ENCODE results near the gene CRHR1. TPM values are rescaled to one million over a fixed set of nuclear protein-coding genes. Genes with fewer than 3 reads are reported as not detected.

The CRHR1 gene
- total and polyA plus RNA-seq, 10 of the 15 experiments (the other 5 are each of a cell fraction or from before 2014, with no cell fraction given), result 0.08 TPM; not detected in 9

DNA sequence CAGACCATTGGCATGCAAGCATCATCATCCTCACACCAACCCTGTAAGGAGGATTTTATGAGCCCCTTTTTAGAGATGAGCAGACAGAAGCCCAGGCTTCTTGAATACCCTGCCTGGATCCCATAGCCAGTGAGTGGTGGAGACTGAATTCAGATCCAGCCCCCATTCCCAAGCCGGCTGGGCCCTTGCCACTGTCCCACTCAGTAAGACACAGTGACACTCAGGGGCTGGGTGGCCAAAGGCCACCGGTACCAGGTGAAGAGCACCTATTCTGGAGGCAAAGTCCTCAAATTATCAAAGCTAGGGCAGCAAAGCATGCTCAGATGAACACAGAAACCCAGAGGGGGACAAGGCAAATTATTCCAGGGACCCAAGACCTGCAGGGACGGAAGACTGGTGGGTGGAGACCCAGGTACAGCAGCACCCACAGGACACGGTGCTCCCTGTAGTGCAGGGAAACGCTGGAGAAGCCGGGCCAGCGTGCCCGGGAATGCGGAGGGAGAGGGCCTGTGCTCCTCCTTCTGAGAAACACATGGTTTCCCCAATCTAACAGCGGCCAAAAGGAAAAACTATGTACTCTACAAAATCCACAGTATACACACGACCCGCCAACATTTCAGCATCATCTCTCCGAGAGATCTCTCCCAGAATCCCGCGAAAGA lies 33.2 kb upstream of the CRHR1 start:
- peaks cover 0 to 4% of the 10 kb centered on the region in 2 experiments; a peak in 2 of 4 replicates for H3K27me3 ChIP-seq (replicated peaks in 1 of 2; ENCODE audit: control insufficient read depth in 2 of 2, insufficient read depth in 2 of 2, low read length in 1 of 2)
- in situ Hi-C loops (cut with MboI), result no loop called here
- H3K9me3 ChIP-seq (replicated peaks; ENCODE audit: control insufficient read depth, insufficient read depth, low read length), result no peaks in the 10 kb centered on the region
- H3K9ac ChIP-seq (ENCODE audit: control insufficient read depth, insufficient read depth, low read length), result no peak overlapping the region
- RAD21 ChIA-PET (ENCODE audit: unreplicated experiment), result no interaction called here
- ATAC-seq (no peak), DNase-seq (ENCODE audit: low read depth, low spot score) (no peak), FAIRE-seq (no peak)
- no peaks in the 10 kb centered on the region for H3K79me2 ChIP-seq (ENCODE audit: control insufficient read depth, insufficient read depth, low read length)
- CTCF ChIA-PET, result no interaction called here
- 46% methylated on average over 15 of the region's 15 CpGs for WGBS (ENCODE audit: insufficient coverage, insufficient replicate concordance, low lambda C conversion rate, missing lambda C conversion rate)
- no TSS peak for BruUV-seq (replicated peaks)
- no peak overlapping the region for H3K4me3 ChIP-seq
- intact Hi-C loops (cut with micrococcal nuclease; ENCODE audit: unreplicated experiment), result loop anchor here (1.0 kb wide), 1 partner anchor 11 kb away; no protein-coding TSS in a partner anchor
- no peaks in the 10 kb centered on the region for H3K36me3 ChIP-seq (ENCODE audit: control insufficient read depth in 2 of 2, insufficient read depth in 2 of 2, low read length in 1 of 2)
- no peak overlapping the region for H2AFZ ChIP-seq (ENCODE audit: control insufficient read depth, low read depth, low read length)
- H3K4me2 ChIP-seq (ENCODE audit: control insufficient read depth, insufficient read depth), result no peak overlapping the region
- H3K27ac ChIP-seq (ENCODE audit: control insufficient read depth, insufficient read depth), result no peak overlapping the region
- no peaks in the 10 kb centered on the region for H4K20me1 ChIP-seq (ENCODE audit: control insufficient read depth, insufficient read depth)
- POLR2A ChIA-PET, result no interaction called here
- no peaks in the 10 kb centered on the region for H3K4me1 ChIP-seq (ENCODE audit: control insufficient read depth, insufficient read depth, low read length)
- SMC1A ChIA-PET (ENCODE audit: uncharacterized antibody, unreplicated experiment), result no interaction called here
- TF ChIP-seq IRF4 (IDR thresholded peaks at IDR 0.05; ENCODE audit: low read depth, low read length) (no peak), ZBED1 (IDR thresholded peaks at IDR 0.05; ENCODE audit: borderline replicate concordance) (no peak), CREB1 (IDR thresholded peaks at IDR 0.05; ENCODE audit: low read depth) (no peak), BMI1 (IDR thresholded peaks at IDR 0.05; ENCODE audit: borderline replicate concordance) (no peak), SP1 (IDR thresholded peaks at IDR 0.05; ENCODE audit: low read depth, low read length) (no peak)
- TF ChIP-seq, protein P1, sequence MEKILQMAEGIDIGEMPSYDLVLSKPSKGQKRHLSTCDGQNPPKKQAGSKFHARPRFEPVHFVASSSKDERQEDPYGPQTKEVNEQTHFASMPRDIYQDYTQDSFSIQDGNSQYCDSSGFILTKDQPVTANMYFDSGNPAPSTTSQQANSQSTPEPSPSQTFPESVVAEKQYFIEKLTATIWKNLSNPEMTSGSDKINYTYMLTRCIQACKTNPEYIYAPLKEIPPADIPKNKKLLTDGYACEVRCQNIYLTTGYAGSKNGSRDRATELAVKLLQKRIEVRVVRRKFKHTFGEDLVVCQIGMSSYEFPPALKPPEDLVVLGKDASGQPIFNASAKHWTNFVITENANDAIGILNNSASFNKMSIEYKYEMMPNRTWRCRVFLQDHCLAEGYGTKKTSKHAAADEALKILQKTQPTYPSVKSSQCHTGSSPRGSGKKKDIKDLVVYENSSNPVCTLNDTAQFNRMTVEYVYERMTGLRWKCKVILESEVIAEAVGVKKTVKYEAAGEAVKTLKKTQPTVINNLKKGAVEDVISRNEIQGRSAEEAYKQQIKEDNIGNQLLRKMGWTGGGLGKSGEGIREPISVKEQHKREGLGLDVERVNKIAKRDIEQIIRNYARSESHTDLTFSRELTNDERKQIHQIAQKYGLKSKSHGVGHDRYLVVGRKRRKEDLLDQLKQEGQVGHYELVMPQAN (conservative IDR thresholded peaks at IDR 0.05), result no peak
- TF ChIP-seq, protein P2, sequence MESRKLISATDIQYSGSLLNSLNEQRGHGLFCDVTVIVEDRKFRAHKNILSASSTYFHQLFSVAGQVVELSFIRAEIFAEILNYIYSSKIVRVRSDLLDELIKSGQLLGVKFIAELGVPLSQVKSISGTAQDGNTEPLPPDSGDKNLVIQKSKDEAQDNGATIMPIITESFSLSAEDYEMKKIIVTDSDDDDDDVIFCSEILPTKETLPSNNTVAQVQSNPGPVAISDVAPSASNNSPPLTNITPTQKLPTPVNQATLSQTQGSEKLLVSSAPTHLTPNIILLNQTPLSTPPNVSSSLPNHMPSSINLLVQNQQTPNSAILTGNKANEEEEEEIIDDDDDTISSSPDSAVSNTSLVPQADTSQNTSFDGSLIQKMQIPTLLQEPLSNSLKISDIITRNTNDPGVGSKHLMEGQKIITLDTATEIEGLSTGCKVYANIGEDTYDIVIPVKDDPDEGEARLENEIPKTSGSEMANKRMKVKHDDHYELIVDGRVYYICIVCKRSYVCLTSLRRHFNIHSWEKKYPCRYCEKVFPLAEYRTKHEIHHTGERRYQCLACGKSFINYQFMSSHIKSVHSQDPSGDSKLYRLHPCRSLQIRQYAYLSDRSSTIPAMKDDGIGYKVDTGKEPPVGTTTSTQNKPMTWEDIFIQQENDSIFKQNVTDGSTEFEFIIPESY (IDR thresholded peaks at IDR 0.05), result no peak
- TF ChIP-seq, protein P3, sequence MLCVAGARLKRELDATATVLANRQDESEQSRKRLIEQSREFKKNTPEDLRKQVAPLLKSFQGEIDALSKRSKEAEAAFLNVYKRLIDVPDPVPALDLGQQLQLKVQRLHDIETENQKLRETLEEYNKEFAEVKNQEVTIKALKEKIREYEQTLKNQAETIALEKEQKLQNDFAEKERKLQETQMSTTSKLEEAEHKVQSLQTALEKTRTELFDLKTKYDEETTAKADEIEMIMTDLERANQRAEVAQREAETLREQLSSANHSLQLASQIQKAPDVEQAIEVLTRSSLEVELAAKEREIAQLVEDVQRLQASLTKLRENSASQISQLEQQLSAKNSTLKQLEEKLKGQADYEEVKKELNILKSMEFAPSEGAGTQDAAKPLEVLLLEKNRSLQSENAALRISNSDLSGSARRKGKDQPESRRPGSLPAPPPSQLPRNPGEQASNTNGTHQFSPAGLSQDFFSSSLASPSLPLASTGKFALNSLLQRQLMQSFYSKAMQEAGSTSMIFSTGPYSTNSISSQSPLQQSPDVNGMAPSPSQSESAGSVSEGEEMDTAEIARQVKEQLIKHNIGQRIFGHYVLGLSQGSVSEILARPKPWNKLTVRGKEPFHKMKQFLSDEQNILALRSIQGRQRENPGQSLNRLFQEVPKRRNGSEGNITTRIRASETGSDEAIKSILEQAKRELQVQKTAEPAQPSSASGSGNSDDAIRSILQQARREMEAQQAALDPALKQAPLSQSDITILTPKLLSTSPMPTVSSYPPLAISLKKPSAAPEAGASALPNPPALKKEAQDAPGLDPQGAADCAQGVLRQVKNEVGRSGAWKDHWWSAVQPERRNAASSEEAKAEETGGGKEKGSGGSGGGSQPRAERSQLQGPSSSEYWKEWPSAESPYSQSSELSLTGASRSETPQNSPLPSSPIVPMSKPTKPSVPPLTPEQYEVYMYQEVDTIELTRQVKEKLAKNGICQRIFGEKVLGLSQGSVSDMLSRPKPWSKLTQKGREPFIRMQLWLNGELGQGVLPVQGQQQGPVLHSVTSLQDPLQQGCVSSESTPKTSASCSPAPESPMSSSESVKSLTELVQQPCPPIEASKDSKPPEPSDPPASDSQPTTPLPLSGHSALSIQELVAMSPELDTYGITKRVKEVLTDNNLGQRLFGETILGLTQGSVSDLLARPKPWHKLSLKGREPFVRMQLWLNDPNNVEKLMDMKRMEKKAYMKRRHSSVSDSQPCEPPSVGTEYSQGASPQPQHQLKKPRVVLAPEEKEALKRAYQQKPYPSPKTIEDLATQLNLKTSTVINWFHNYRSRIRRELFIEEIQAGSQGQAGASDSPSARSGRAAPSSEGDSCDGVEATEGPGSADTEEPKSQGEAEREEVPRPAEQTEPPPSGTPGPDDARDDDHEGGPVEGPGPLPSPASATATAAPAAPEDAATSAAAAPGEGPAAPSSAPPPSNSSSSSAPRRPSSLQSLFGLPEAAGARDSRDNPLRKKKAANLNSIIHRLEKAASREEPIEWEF (IDR thresholded peaks at IDR 0.05; ENCODE audit: insufficient replicate concordance, low read depth, low read length), result no peak
- TF ChIP-seq, protein P4, sequence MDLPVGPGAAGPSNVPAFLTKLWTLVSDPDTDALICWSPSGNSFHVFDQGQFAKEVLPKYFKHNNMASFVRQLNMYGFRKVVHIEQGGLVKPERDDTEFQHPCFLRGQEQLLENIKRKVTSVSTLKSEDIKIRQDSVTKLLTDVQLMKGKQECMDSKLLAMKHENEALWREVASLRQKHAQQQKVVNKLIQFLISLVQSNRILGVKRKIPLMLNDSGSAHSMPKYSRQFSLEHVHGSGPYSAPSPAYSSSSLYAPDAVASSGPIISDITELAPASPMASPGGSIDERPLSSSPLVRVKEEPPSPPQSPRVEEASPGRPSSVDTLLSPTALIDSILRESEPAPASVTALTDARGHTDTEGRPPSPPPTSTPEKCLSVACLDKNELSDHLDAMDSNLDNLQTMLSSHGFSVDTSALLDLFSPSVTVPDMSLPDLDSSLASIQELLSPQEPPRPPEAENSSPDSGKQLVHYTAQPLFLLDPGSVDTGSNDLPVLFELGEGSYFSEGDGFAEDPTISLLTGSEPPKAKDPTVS (IDR thresholded peaks at IDR 0.05; ENCODE audit: low read depth, low read length), result no peak
- TF ChIP-seq, protein P5, sequence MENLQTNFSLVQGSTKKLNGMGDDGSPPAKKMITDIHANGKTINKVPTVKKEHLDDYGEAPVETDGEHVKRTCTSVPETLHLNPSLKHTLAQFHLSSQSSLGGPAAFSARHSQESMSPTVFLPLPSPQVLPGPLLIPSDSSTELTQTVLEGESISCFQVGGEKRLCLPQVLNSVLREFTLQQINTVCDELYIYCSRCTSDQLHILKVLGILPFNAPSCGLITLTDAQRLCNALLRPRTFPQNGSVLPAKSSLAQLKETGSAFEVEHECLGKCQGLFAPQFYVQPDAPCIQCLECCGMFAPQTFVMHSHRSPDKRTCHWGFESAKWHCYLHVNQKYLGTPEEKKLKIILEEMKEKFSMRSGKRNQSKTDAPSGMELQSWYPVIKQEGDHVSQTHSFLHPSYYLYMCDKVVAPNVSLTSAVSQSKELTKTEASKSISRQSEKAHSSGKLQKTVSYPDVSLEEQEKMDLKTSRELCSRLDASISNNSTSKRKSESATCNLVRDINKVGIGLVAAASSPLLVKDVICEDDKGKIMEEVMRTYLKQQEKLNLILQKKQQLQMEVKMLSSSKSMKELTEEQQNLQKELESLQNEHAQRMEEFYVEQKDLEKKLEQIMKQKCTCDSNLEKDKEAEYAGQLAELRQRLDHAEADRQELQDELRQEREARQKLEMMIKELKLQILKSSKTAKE (IDR thresholded peaks at IDR 0.05; ENCODE audit: low read depth, poor library complexity, severe bottlenecking), result no peak

Data from GM12878 (cell line).